Adrenal gland (tissue), 12 donors: ENCODE results near the gene RBM22. TPM values are rescaled to one million over a fixed set of nuclear protein-coding genes. Genes with fewer than 3 reads are reported as not detected.

Experiments
- DNase-seq, 7 donors: peaks; one replicate each; pipeline ENCODE4 v3.0.0-alpha.2; 2019 to 2020
- H3K27ac ChIP-seq, 5 donors: fragments of 200-600 bp; sonication (generic) in 4 of 5; 1 replicate in 3 of 5; 2 replicates in 2 of 5; pipeline versions ENCODE4 v1.5.1 to v1.8.0; 2016 to 2020; ENCODE audit warnings: mild to moderate bottlenecking in 1 of 5
- H3K27me3 ChIP-seq: fragments of 200-600 bp; 2 replicates; pipeline ENCODE4 v1.8.0; 2021
- H3K36me3 ChIP-seq, 2 donors: fragments of 200-600 bp; replicated peaks in 1 of 2; 1 replicate in 1 of 2; 2 replicates in 1 of 2; pipeline versions ENCODE4 v1.5.1 to v1.8.0; 2018 to 2022
- H3K4me1 ChIP-seq, 2 donors: fragments of 200-600 bp; replicated peaks in 1 of 2; 1 replicate in 1 of 2; 2 replicates in 1 of 2; pipeline versions ENCODE4 v1.5.1 to v1.8.0; 2018 to 2021
- H3K4me3 ChIP-seq, 4 donors: fragments of 200-600 bp; sonication (generic) in 3 of 4; one replicate each; pipeline ENCODE4 v1.5.1; 2016 to 2018
- H3K9me3 ChIP-seq, 3 donors: fragments of 200-600 bp; sonication (generic) in 1 of 3; replicated peaks in 1 of 3; 1 replicate in 2 of 3; 2 replicates in 1 of 3; pipeline versions ENCODE4 v1.5.1 to v1.8.0; 2016 to 2021
- POLR2A ChIP-seq, 2 donors: fragments of 450-650 bp; IDR thresholded peaks; one replicate each; pipeline ENCODE4 v1.6.1; 2017; ENCODE audit warnings: antibody characterized with exemption in 2 of 2, mild to moderate bottlenecking in 2 of 2, moderate library complexity in 1 of 2
- WGBS, 4 donors: extraction: QIAGEN DNeasy Blood & Tissue Kit in 2 of 4; methylation state at CpG; one replicate each; pipeline versions ENCODE4 v1.1.5 to v1.1.7; 2013 to 2017; 5-methylcytosine and 5-hydroxymethylcytosine counted together
- intact Hi-C, 2 donors: fragments of 100-400 bp; cut with DNase I; formaldehyde crosslinking; loops; one replicate each; pipeline versions ENCODE4 v1.14.1 to v1.15.0; 2022 to 2023
- polyA plus RNA-seq, 3 donors: library from polyadenylated mRNA; stranded (reverse); fragments of 200-250 nt in 2 of 3; fragments of 350-450 nt in 1 of 3; fragmentation: Illumina TruSeq in 1 of 3; extraction: RNeasy Lipid Tissue Mini Kit (QIAGEN cat#74804) in 1 of 3; gene quantifications; one replicate each; pipeline ENCODE4 v1.2.3, GENCODE V29; 2013 to 2014
- total RNA-seq, 9 donors: library from RNA; depleted of rRNA in 4 of 9; stranded (reverse); fragments of >200 nt in 4 of 9; fragments of 120-200 nt in 1 of 9; fragmentation: NEBNext Ultra II Directional in 1 of 9; extraction: Animal tissue kit (Norgen Biotek cat#: 25700) in 1 of 9; gene quantifications; one replicate each; pipeline versions ENCODE4 v1.1.0 to v1.2.4, GENCODE V29; 2013 to 2023
- TF ChIP-seq, protein P1 (sequence below), 6 experiments: fragments of 450-650 bp in 4 of 6; fragments of 200-600 bp in 2 of 6; sonication (generic) in 1 of 6; IDR thresholded peaks; 1 replicate in 5 of 6; 2 replicates in 1 of 6; pipeline versions ENCODE4 v1.5.1 to v1.8.0; 2016 to 2021; ENCODE audit warnings: antibody characterized with exemption in 6 of 6, mild to moderate bottlenecking in 2 of 6, moderate library complexity in 1 of 6
- donor health status: healthy with polysubstance abuse.
- donor health status: Bipolar disorder and iron deficiency.
- donor health status: DM: yes; HTN: yes; CAD: no.
- donor health status: DM: no; HTN: no; CAD: no.
- donor health status: DM: no; HTN: no; CAD: no.
- donor health status: DM: yes; HTN: yes; CAD: no.

RBM22 gene
- total and polyA plus RNA-seq, 12 donors = 28.2 to 80.4 (median 38.5) TPM

DNA sequence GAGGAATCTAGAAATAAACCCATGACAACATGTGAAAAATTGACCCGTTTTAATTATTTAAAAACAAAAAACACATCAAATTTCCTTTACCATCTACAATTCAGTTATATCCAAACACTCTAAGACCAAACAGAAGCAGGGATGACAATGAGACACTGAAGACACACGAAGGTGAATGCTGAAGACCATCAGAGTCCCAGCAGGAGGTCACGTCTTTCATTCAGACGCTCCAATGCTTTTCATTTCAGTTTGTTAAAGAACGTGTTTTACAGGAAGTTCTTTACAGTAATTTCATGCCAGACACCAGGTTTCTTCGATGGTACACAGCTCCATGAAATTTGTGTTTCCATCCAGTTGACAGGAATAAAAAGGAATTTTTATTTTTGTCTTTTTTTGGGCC lies 10.1 kb downstream of the RBM22 start:
- WGBS, 4 donors = 80 to 84% (median 82%) methylated on average over 6 of the region's 6 CpGs
- no peaks in the 10 kb centered on the region for H3K27me3 ChIP-seq
- peaks cover 0 to 55% of the 10 kb centered on the region in 2 donors for H3K36me3 ChIP-seq
- H3K4me3 ChIP-seq = no peak overlapping the region
- no peaks in the 10 kb centered on the region for H3K4me1 ChIP-seq
- intact Hi-C loops = no loop called here
- H3K27ac ChIP-seq = no peak overlapping the region
- H3K9me3 ChIP-seq = no peaks in the 10 kb centered on the region
- TF ChIP-seq, protein P1, sequence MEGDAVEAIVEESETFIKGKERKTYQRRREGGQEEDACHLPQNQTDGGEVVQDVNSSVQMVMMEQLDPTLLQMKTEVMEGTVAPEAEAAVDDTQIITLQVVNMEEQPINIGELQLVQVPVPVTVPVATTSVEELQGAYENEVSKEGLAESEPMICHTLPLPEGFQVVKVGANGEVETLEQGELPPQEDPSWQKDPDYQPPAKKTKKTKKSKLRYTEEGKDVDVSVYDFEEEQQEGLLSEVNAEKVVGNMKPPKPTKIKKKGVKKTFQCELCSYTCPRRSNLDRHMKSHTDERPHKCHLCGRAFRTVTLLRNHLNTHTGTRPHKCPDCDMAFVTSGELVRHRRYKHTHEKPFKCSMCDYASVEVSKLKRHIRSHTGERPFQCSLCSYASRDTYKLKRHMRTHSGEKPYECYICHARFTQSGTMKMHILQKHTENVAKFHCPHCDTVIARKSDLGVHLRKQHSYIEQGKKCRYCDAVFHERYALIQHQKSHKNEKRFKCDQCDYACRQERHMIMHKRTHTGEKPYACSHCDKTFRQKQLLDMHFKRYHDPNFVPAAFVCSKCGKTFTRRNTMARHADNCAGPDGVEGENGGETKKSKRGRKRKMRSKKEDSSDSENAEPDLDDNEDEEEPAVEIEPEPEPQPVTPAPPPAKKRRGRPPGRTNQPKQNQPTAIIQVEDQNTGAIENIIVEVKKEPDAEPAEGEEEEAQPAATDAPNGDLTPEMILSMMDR (IDR thresholded peaks at IDR 0.05) = no peak
- TF ChIP-seq POLR2A (IDR thresholded peaks at IDR 0.05) = no peak
- DNase-seq = no peak

DNA sequence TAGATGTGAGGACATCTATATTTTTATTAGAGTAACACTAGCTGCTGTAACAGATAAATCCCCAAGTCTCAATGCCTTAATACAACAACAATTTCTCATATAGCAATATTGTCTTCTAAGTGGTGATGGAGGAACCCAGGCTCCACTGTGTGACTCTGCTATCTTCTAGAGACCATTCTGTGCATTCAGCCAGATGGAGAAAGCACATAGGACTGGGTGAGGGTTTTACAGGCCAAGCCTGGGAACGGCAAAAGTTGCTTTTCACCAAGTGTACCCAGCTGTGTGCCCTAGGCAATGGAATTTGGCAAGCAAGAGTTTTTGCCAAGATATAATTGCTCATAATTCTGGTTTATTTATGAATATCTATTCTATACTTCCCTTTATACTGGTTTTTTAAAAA lies 11.7 kb downstream of the RBM22 start:
- TF ChIP-seq, protein P1 (IDR thresholded peaks at IDR 0.05) = no peak
- TF ChIP-seq POLR2A (IDR thresholded peaks at IDR 0.05) = no peak
- no peak for DNase-seq
- H3K4me1 ChIP-seq = no peaks in the 10 kb centered on the region

DNA sequence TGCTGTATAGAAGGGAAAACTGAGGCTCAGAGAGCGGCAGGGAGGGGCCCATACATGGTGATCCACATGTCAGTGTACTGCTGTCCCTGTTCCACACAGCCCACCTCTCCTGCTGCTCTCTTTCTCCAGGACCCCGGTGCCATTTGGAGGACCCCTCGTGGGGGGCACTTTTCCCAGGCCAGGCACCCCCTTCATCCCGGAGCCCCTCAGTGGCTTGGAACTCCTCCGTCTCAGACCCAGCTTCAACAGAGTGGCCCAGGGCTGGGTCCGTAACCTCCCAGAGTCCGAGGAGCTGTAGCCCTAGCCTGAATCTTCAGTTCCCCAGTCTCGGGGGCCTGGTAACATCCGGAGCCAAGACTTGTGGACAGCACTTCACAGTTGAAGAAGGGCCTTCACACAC lies 24.3 kb downstream of the RBM22 start:
- WGBS, 4 donors = 78 to 89% (median 84%) methylated on average over 9 of the region's 9 CpGs
- Histone ChIP-seq H3K27ac (no peak overlapping the region), H3K36me3 (no peaks in the 10 kb centered on the region), H3K9me3 (no peaks in the 10 kb centered on the region), H3K27me3 (no peaks in the 10 kb centered on the region), H3K4me3 (no peak overlapping the region), H3K4me1 (peaks cover 0 to 15% of the 10 kb centered on the region in 2 donors)
- no peak for TF ChIP-seq POLR2A (IDR thresholded peaks at IDR 0.05)
- TF ChIP-seq, protein P1 (IDR thresholded peaks at IDR 0.05) = no peak
- intact Hi-C loops = no loop called here
- DNase-seq = no peak

More for the DNA sequence above, 11.7 kb downstream of the RBM22 start:
- Histone ChIP-seq H3K9me3 (no peaks in the 10 kb centered on the region), H3K4me3 (no peak overlapping the region), H3K36me3 (peaks cover 0 to 38% of the 10 kb centered on the region in 2 donors), H3K27ac (no peak overlapping the region), H3K27me3 (no peaks in the 10 kb centered on the region)
- WGBS, 4 donors = 79 to 94% (median 90%) methylated on average over 1 of the region's 1 CpG
- intact Hi-C loops = no loop called here

DNA sequence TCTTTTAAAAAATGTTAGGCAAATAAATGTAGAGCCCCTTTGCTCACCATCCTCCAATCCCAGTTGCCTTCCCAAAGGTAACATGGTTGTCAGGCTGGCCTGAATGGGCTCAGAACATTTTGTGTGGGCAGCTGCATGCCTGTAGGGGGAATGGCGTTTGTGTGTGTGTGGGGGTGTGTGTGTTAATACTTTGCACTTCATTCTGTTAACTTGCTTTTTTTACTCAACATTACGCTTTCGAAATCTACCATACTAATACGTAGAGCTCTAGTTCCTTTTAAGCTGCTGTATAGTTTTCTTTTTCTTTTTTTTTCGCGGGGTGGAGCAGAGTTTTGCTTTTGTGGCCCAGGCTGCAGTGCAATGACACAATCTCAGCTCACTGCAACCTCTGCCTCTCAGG lies 25.8 kb downstream of the RBM22 start:
- Histone ChIP-seq H3K36me3 (no peaks in the 10 kb centered on the region), H3K4me1 (peaks cover 0 to 20% of the 10 kb centered on the region in 2 donors), H3K4me3 (no peak overlapping the region), H3K27me3 (no peaks in the 10 kb centered on the region), H3K9me3 (no peaks in the 10 kb centered on the region), H3K27ac (no peak overlapping the region)
- no peak for DNase-seq
- intact Hi-C loops = no loop called here
- 72 to 85% (median 83%) methylated on average over 6 of the region's 6 CpGs for WGBS, 4 donors
- TF ChIP-seq, protein P1 (IDR thresholded peaks at IDR 0.05) = no peak
- no peak for TF ChIP-seq POLR2A (IDR thresholded peaks at IDR 0.05)
